B cell (primary cell): Measurements from ENCODE around the gene PALLD. TPM values are rescaled to one million over a fixed set of nuclear protein-coding genes. Genes with fewer than 3 reads are reported as not detected.

ENCODE experiments used
- ATAC-seq: fragments of 200-7000 bp; cut with Tn5 transposase; one replicate; pipeline ENCODE4 v1.10.0; 2021; ENCODE audit warnings: low read depth, mild to moderate bottlenecking, moderate number of reproducible peaks, moderate library complexity
- CTCF ChIA-PET: fragments of 350-600 bp; sonication (Branson Sonifier 250); formaldehyde crosslinking; loops from one replicate; lab custom pipeline; 2021; ENCODE audit warnings: antibody characterized with exemption, inconsistent platforms; lab: Charles Lee
- POLR2A ChIA-PET: fragments of 350-600 bp; sonication (Branson Sonifier 250); formaldehyde crosslinking; loops from one replicate; lab custom pipeline; 2021; ENCODE audit warnings: antibody characterized with exemption; lab: Charles Lee
- DNase-seq: peaks from one replicate; pipeline ENCODE4 v3.0.0; 2013
- H2AFZ ChIP-seq: 2 replicates; pipeline ENCODE4 v1.6.1; 2012; ENCODE audit warnings: mild to moderate bottlenecking, low read depth, low read length; ENCODE audit not compliant: insufficient read depth, poor library complexity, severe bottlenecking
- H3K27ac ChIP-seq, 2 donors: 1 replicate in 1 of 2; 2 replicates in 1 of 2; pipeline ENCODE4 v1.5.1; 2012 to 2013; ENCODE audit warnings: low read length in 2 of 2, mild to moderate bottlenecking in 2 of 2, moderate library complexity in 1 of 2
- H3K27me3 ChIP-seq, 4 experiments: fragments of 200-600 bp in 1 of 4; sonication (generic) in 1 of 4; replicated peaks in 1 of 4; 1 replicate in 2 of 4; 2 replicates in 2 of 4; pipeline versions ENCODE4 v1.6.1 to v1.7.0; 2013 to 2016; ENCODE audit warnings: low read length in 3 of 4, mild to moderate bottlenecking in 2 of 4, mixed read lengths in 1 of 4, moderate library complexity in 1 of 4; ENCODE audit not compliant: insufficient read depth in 4 of 4, control insufficient read depth in 3 of 4; ENCODE audit errors: control extremely low read depth in 1 of 4
- H3K36me3 ChIP-seq, 2 experiments: replicated peaks in 1 of 2; 1 replicate in 1 of 2; 2 replicates in 1 of 2; pipeline versions ENCODE4 v1.6.1 to v1.7.1; 2013; ENCODE audit warnings: low read length in 1 of 2; ENCODE audit not compliant: insufficient read depth in 2 of 2, control insufficient read depth in 1 of 2; ENCODE audit errors: control extremely low read depth in 1 of 2, extremely low read depth in 1 of 2
- H3K4me1 ChIP-seq, 2 donors: fragments of 200-600 bp in 1 of 2; sonication (generic) in 1 of 2; 1 replicate in 1 of 2; 2 replicates in 1 of 2; pipeline versions ENCODE4 v1.5.1 to v1.6.1; 2013 to 2017; ENCODE audit warnings: low read length in 2 of 2; ENCODE audit not compliant: control insufficient read depth in 2 of 2, insufficient read depth in 2 of 2
- H3K4me2 ChIP-seq: replicated peaks from 2 replicates; pipeline ENCODE3; 2012; ENCODE audit warnings: mild to moderate bottlenecking, low read depth, low read length; ENCODE audit not compliant: poor library complexity, severe bottlenecking
- H3K4me3 ChIP-seq, 5 experiments: fragments of 200-600 bp in 1 of 5; sonication (generic) in 1 of 5; 1 replicate in 3 of 5; 2 replicates in 2 of 5; pipeline versions ENCODE4 v1.5.1 to v1.7.0; 2011 to 2016; ENCODE audit warnings: low read length in 4 of 5, mild to moderate bottlenecking in 4 of 5, low read depth in 2 of 5, control low read depth in 1 of 5, moderate library complexity in 1 of 5; ENCODE audit not compliant: insufficient read depth in 1 of 5; ENCODE audit errors: control extremely low read depth in 1 of 5, extremely low read depth in 1 of 5
- H3K79me2 ChIP-seq: fragments of 200-600 bp; sonication (generic); one replicate; pipeline ENCODE4 v1.6.0; 2016; ENCODE audit warnings: low read length; ENCODE audit not compliant: control insufficient read depth, insufficient read depth
- H3K9ac ChIP-seq: fragments of 200-600 bp; sonication (generic); 2 replicates; pipeline ENCODE4 v1.6.1; 2017; ENCODE audit warnings: mild to moderate bottlenecking, low read length, moderate library complexity
- H3K9me3 ChIP-seq, 3 donors: one replicate each; pipeline versions ENCODE4 v1.6.1 to v1.7.1; 2013; ENCODE audit warnings: low read length in 2 of 3; ENCODE audit not compliant: control insufficient read depth in 2 of 3, insufficient read depth in 1 of 3; ENCODE audit errors: control extremely low read depth in 1 of 3
- H4K20me1 ChIP-seq: 2 replicates; pipeline ENCODE4 v1.6.0; 2012; ENCODE audit warnings: mild to moderate bottlenecking, low read length; ENCODE audit not compliant: insufficient read depth, control insufficient read depth, poor library complexity, severe bottlenecking
- H3K27ac Mint-ChIP-seq: one replicate; pipeline ENCODE4 v1.8.0; 2021; ENCODE audit warnings: mixed read lengths
- H3K27me3 Mint-ChIP-seq: one replicate; pipeline ENCODE4 v1.8.0; 2021; ENCODE audit warnings: mixed read lengths
- H3K4me1 Mint-ChIP-seq: one replicate; pipeline ENCODE4 v1.8.0; 2021; ENCODE audit warnings: mixed read lengths
- H3K4me3 Mint-ChIP-seq: one replicate; pipeline ENCODE4 v1.8.0; 2021; ENCODE audit warnings: mixed read lengths
- H3K9me3 Mint-ChIP-seq: one replicate; pipeline ENCODE4 v1.8.0; 2022; ENCODE audit warnings: mixed read lengths; ENCODE audit not compliant: insufficient read depth
- CTCF ChIP-seq: fragments of 200-600 bp; IDR thresholded peaks from one replicate; pipeline ENCODE4 v1.8.0; 2022; ENCODE audit warnings: antibody characterized with exemption, mild to moderate bottlenecking
- EZH2 ChIP-seq: IDR thresholded peaks from 2 replicates; pipeline ENCODE4 v1.6.1; 2012; ENCODE audit warnings: borderline replicate concordance, low read depth, mild to moderate bottlenecking, moderate library complexity, low read length; ENCODE audit not compliant: insufficient read depth, poor library complexity, severe bottlenecking
- WGBS: methylation state at CpG from one replicate; pipeline ENCODE4 v1.1.5; 2013; ENCODE audit warnings: missing lambda C conversion rate; ENCODE audit not compliant: insufficient coverage; 5-methylcytosine and 5-hydroxymethylcytosine counted together
- intact Hi-C: fragments of 100-400 bp; cut with micrococcal nuclease; formaldehyde crosslinking; loops from one replicate; pipeline ENCODE4 v1.10.0; 2022
- polyA plus RNA-seq: library from polyadenylated mRNA; depleted of rRNA; stranded (reverse); fragments of >200 nt; gene quantifications from 2 replicates; pipeline ENCODE4 v1.2.3, GENCODE V29; 2012
- total RNA-seq, 2 donors: library from RNA; stranded (reverse); fragments of 120-200 nt in 1 of 2; gene quantifications; 1 replicate in 1 of 2; 2 replicates in 1 of 2; pipeline versions ENCODE4 v1.2.3 to v1.2.4, GENCODE V29; 2013 to 2022

The PALLD gene
- total and polyA plus RNA-seq, 2 donors (not counting 1 experiment from before 2014, with no cell fraction given): 0.63 to 0.71 TPM

DNA sequence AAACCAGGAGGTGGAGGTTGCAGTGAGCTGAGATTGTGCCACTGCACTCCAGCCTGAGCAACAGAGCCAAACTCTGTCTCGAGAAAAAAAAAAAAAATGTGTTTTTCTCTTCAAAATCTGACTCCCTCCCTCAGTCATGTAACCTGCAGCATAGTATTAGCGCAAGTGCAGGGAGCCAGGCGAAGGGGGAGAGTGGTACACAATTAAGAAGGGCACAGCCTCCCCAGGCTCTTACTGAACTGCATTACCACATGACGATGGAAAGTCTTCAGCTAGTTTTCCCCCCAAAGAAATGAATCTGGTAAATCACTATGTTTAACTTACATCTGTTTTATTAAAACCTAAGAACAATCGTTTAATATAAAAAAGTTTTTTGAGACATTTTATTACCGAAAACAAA lies 32.4 kb downstream of the PALLD start:
- no peak overlapping the region for H3K27ac ChIP-seq
- Mint-ChIP-seq H3K9me3 (no peaks in the 10 kb centered on the region), H3K4me1 (no peaks in the 10 kb centered on the region), H3K27me3 (peaks cover 26% of the 10 kb centered on the region), H3K27ac (no peak overlapping the region), H3K4me3 (no peak overlapping the region)
- H3K9ac ChIP-seq: no peak overlapping the region
- POLR2A ChIA-PET: no interaction called here
- no peaks in the 10 kb centered on the region for H4K20me1 ChIP-seq
- no peak for ATAC-seq
- H3K9me3 ChIP-seq: no peaks in the 10 kb centered on the region
- no peaks in the 10 kb centered on the region for H3K36me3 ChIP-seq
- intact Hi-C loops: no loop called here
- no peak for DNase-seq
- no peak overlapping the region for H3K4me3 ChIP-seq
- no peak for TF ChIP-seq CTCF
- TF ChIP-seq EZH2: no peak
- WGBS: 93% methylated on average over 3 of the region's 6 CpGs
- no peak overlapping the region for H3K4me2 ChIP-seq
- no peaks in the 10 kb centered on the region for H3K4me1 ChIP-seq
- no peak overlapping the region for H2AFZ ChIP-seq
- no peaks in the 10 kb centered on the region for H3K79me2 ChIP-seq
- no peaks in the 10 kb centered on the region for H3K27me3 ChIP-seq
- CTCF ChIA-PET: interaction anchor here (0.7 kb wide), 1 partner anchor 275 kb away, joined by 3 read pairs; no protein-coding TSS in a partner anchor

GRCh38 chr4:168531305-168531704 lies 34.5 kb downstream of the PALLD start:
- no peaks in the 10 kb centered on the region for H3K27me3 ChIP-seq
- ChIA-PET POLR2A (no interaction called here), CTCF (interaction anchor here (1.3 kb wide), 1 partner anchor 22 kb away, joined by 4 read pairs; no protein-coding TSS in a partner anchor)
- H3K4me3 Mint-ChIP-seq: no peak overlapping the region
- H3K79me2 ChIP-seq: no peaks in the 10 kb centered on the region
- H2AFZ ChIP-seq: no peak overlapping the region
- H4K20me1 ChIP-seq: no peaks in the 10 kb centered on the region
- no peaks in the 10 kb centered on the region for H3K36me3 ChIP-seq
- WGBS: 87% methylated on average over 2 of the region's 4 CpGs
- DNase-seq: no peak
- H3K4me1 Mint-ChIP-seq: no peaks in the 10 kb centered on the region
- H3K9me3 Mint-ChIP-seq: no peaks in the 10 kb centered on the region
- intact Hi-C loops: no loop called here
- H3K9me3 ChIP-seq: no peaks in the 10 kb centered on the region
- H3K27ac Mint-ChIP-seq: no peak overlapping the region
- no peak overlapping the region for H3K4me2 ChIP-seq
- H3K27ac ChIP-seq: no peak overlapping the region
- no peak for TF ChIP-seq CTCF
- no peak for TF ChIP-seq EZH2
- no peak overlapping the region for H3K4me3 ChIP-seq
- ATAC-seq: no peak
- peaks cover 23% of the 10 kb centered on the region for H3K27me3 Mint-ChIP-seq
- H3K9ac ChIP-seq: no peak overlapping the region
- no peaks in the 10 kb centered on the region for H3K4me1 ChIP-seq
